Stimulated activated CD4-positive, alpha-beta T cell treated with anti-CD3 and anti-CD28 coated beads, TNF-alpha, amount 100 ng/mL, for 1 hour (primary cell): ENCODE measurements around the gene CSRNP2.
"Not testable (repeated sequence)": the region's sequence is repeated elsewhere in the genome, so short reads cannot be mapped to it uniquely, and the experiment has no call there.

Source experiments
- DNase-seq, 3 donors: peaks; one replicate each; pipeline ENCODE4 v3.0.0-alpha.2; 2020; ENCODE audit warnings: low read depth in 3 of 3, low spot score in 1 of 3

CSRNP2 gene

GRCh38 chr12:51078346-51078745 lies 5.0 kb downstream of the CSRNP2 start:
- not testable (repeated sequence) for DNase-seq

- DNase-seq: no peak
Measured at GRCh38 chr12:51077930-51078329, 5.5 kb downstream of the CSRNP2 start.

GRCh38 chr12:51076236-51076930 lies 7.0 kb downstream of the CSRNP2 start:
- DNase-seq: no peak

- no peak for DNase-seq
Measured at GRCh38 chr12:51075390-51075789, 8.0 kb downstream of the CSRNP2 start.

GRCh38 chr12:51071663-51072062 lies 11.7 kb downstream of the CSRNP2 start:
- DNase-seq: no peak

- no peak for DNase-seq
Measured at GRCh38 chr12:51070004-51070403, 13.4 kb downstream of the CSRNP2 start.

GRCh38 chr12:51067771-51068170 lies 15.6 kb downstream of the CSRNP2 start:
- DNase-seq: no peak

- no peak for DNase-seq
Measured at GRCh38 chr12:51067229-51067628, 16.2 kb downstream of the CSRNP2 start.

GRCh38 chr12:51065530-51065929 lies 17.9 kb downstream of the CSRNP2 start:
- no peak for DNase-seq

GRCh38 chr12:51062631-51063397 lies 20.6 kb downstream of the CSRNP2 start:
- DNase-seq: no peak

- DNase-seq: no peak
Measured at GRCh38 chr12:51059086-51059485, 24.3 kb downstream of the CSRNP2 start.

- DNase-seq: no peak
Measured at GRCh38 chr12:51056242-51056641, 27.2 kb downstream of the CSRNP2 start.

GRCh38 chr12:51055060-51055459 lies 28.3 kb downstream of the CSRNP2 start:
- no peak for DNase-seq

GRCh38 chr12:51051787-51052186 lies 31.6 kb downstream of the CSRNP2 start:
- no peak for DNase-seq

- DNase-seq: no peak
Measured at GRCh38 chr12:51049525-51049924, 33.9 kb downstream of the CSRNP2 start.

GRCh38 chr12:51048661-51049251 lies 34.6 kb downstream of the CSRNP2 start:
- no peak for DNase-seq

- DNase-seq: peak; percentile 75 to 81 (median 81)
Measured at GRCh38 chr12:51047655-51048540, 35.5 kb downstream of the CSRNP2 start, which contains the start of gene LETMD1. LETMD1 (plus strand) TSS chr12:51048327; CDS start chr12:51048357, 30 bp downstream.

GRCh38 chr12:51036279-51036678 lies 47.1 kb downstream of the CSRNP2 start:
- no peak for DNase-seq

GRCh38 chr12:51033457-51034089 lies 49.8 kb downstream of the CSRNP2 start:
- DNase-seq: no peak

- no peak for DNase-seq
Measured at GRCh38 chr12:51033048-51033447, 50.3 kb downstream of the CSRNP2 start.

GRCh38 chr12:51028813-51029150 lies 54.6 kb downstream of the CSRNP2 start:
- DNase-seq: no peak
